Ishikawa (cell line): ENCODE measurements around the gene MT1A.

Source experiments
- CEBPB ChIP-seq: IDR thresholded peaks from 2 replicates; pipeline ENCODE4 v1.6.1; 2012
- CREB1 ChIP-seq: IDR thresholded peaks from 2 replicates; pipeline ENCODE4 v1.6.1; 2012; ENCODE audit warnings: low read depth
- EGR1 ChIP-seq: IDR thresholded peaks from 2 replicates; pipeline ENCODE4 v1.6.1; 2012
- EP300 ChIP-seq: IDR thresholded peaks from 2 replicates; pipeline ENCODE4 v1.6.1; 2012; ENCODE audit warnings: borderline replicate concordance
- FOXM1 ChIP-seq: IDR thresholded peaks from 2 replicates; pipeline ENCODE4 v1.6.1; 2012; ENCODE audit warnings: low read depth, borderline replicate concordance
- MAX ChIP-seq: IDR thresholded peaks from 2 replicates; pipeline ENCODE4 v1.6.1; 2012
- NFIC ChIP-seq: IDR thresholded peaks from 2 replicates; pipeline ENCODE4 v1.6.1; 2012
- RAD21 ChIP-seq: IDR thresholded peaks from 2 replicates; pipeline ENCODE4 v1.6.1; 2012; ENCODE audit warnings: low read depth
- REST ChIP-seq: IDR thresholded peaks from 2 replicates; pipeline ENCODE4 v1.6.1; 2012; ENCODE audit warnings: low read depth, mild to moderate bottlenecking
- TAF1 ChIP-seq: IDR thresholded peaks from 2 replicates; pipeline ENCODE4 v1.6.1; 2012; ENCODE audit warnings: low read depth, mild to moderate bottlenecking
- TCF12 ChIP-seq: IDR thresholded peaks from 2 replicates; pipeline ENCODE4 v1.6.1; 2012; ENCODE audit warnings: low read depth
- TEAD4 ChIP-seq: IDR thresholded peaks from 2 replicates; pipeline ENCODE4 v1.6.1; 2012
- USF1 ChIP-seq: IDR thresholded peaks from 2 replicates; pipeline ENCODE4 v1.6.1; 2012
- YY1 ChIP-seq: IDR thresholded peaks from 2 replicates; pipeline ENCODE4 v1.6.1; 2012; ENCODE audit warnings: low read depth
- ZBTB7A ChIP-seq: IDR thresholded peaks from 2 replicates; pipeline ENCODE4 v1.6.1; 2012; ENCODE audit warnings: low read depth

The MT1A gene

GRCh38 chr16:56683424-56684172, 45.1 kb downstream of the MT1A start:
- TF ChIP-seq TAF1, result no peak
- no peak for TF ChIP-seq EGR1
- no peak for TF ChIP-seq FOXM1

- TF ChIP-seq TAF1 (no peak), EP300 (no peak), TCF12 (no peak), CREB1 (no peak), MAX (no peak), TEAD4 (no peak), YY1 (no peak), EGR1 (no peak), CEBPB (no peak), REST (no peak), NFIC (no peak), USF1 (no peak), ZBTB7A (no peak), FOXM1 (no peak), RAD21 (no peak)
Measured at GRCh38 chr16:56684256-56684925, 45.9 kb downstream of the MT1A start.

- TF ChIP-seq EGR1, result no peak
- TF ChIP-seq FOXM1, result no peak
- TF ChIP-seq MAX, result no peak
- TF ChIP-seq CREB1, result no peak
- TF ChIP-seq USF1, result no peak
- no peak for TF ChIP-seq EP300
- no peak for TF ChIP-seq REST
- TF ChIP-seq CEBPB, result no peak
- TF ChIP-seq NFIC, result no peak
- TF ChIP-seq ZBTB7A, result no peak
- no peak for TF ChIP-seq RAD21
- no peak for TF ChIP-seq TCF12
- TF ChIP-seq YY1, result no peak
- no peak for TF ChIP-seq TAF1
- no peak for TF ChIP-seq TEAD4
Measured at GRCh38 chr16:56684926-56685590, 46.6 kb downstream of the MT1A start.

GRCh38 chr16:56686758-56687157, 48.3 kb downstream of the MT1A start:
- TF ChIP-seq EP300 (no peak), CREB1 (no peak), TAF1 (no peak), FOXM1 (no peak), REST (no peak), MAX (no peak), EGR1 (no peak), TCF12 (no peak)
